DOHH2 (cell line): Measurements from ENCODE around the gene GRIK2.

Experiments used
- H3F3A ChIP-seq: fragments of 200-600 bp; sonication (generic), shearing (Covaris generic); 2 replicates; pipeline ENCODE4 v1.6.0; 2016; ENCODE audit warnings: antibody characterized with exemption, mild to moderate bottlenecking; ENCODE audit not compliant: control insufficient read depth, insufficient read depth
- H3K27ac ChIP-seq: fragments of 200-600 bp; sonication (generic); 2 replicates; pipeline ENCODE4 v1.5.1; 2014; ENCODE audit warnings: low read depth, mild to moderate bottlenecking, low read length, moderate library complexity
- H3K27me3 ChIP-seq: fragments of 200-600 bp; sonication (generic); 2 replicates; pipeline ENCODE4 v1.6.1; 2014; ENCODE audit warnings: mild to moderate bottlenecking, low read length, mixed read lengths; ENCODE audit not compliant: control insufficient read depth
- H3K36me3 ChIP-seq: fragments of 200-600 bp; sonication (generic); 2 replicates; pipeline ENCODE4 v1.6.1; 2014; ENCODE audit warnings: mild to moderate bottlenecking, low read length, moderate library complexity, mixed read lengths; ENCODE audit not compliant: control insufficient read depth
- H3K4me1 ChIP-seq: fragments of 200-600 bp; sonication (generic); 2 replicates; pipeline ENCODE4 v1.6.1; 2014; ENCODE audit warnings: mild to moderate bottlenecking, low read length, mixed read lengths; ENCODE audit not compliant: control insufficient read depth
- H3K4me2 ChIP-seq: fragments of 200-600 bp; sonication (generic); 2 replicates; pipeline ENCODE4 v1.6.0; 2014; ENCODE audit warnings: mild to moderate bottlenecking, low read length, moderate library complexity
- H3K4me3 ChIP-seq: fragments of 200-600 bp; sonication (generic); 2 replicates; pipeline ENCODE4 v1.5.1; 2014; ENCODE audit warnings: mild to moderate bottlenecking, low read length, mixed read lengths
- H3K79me2 ChIP-seq: fragments of 200-600 bp; sonication (generic); 2 replicates; pipeline ENCODE4 v1.6.1; 2014; ENCODE audit warnings: mild to moderate bottlenecking, low read length, mixed read lengths; ENCODE audit not compliant: control insufficient read depth
- H3K9me2 ChIP-seq: fragments of 200-600 bp; sonication (generic); replicated peaks from 2 replicates; pipeline ENCODE4 v1.6.1; 2014; ENCODE audit warnings: mild to moderate bottlenecking, low read length, mixed read lengths; ENCODE audit not compliant: control insufficient read depth
- H3K9me3 ChIP-seq: fragments of 200-600 bp; sonication (generic); 2 replicates; pipeline ENCODE4 v1.6.1; 2014; ENCODE audit warnings: antibody characterized with exemption, low read length, mixed read lengths; ENCODE audit not compliant: control insufficient read depth, insufficient read depth
- H4K20me1 ChIP-seq: fragments of 200-600 bp; sonication (generic); 2 replicates; pipeline ENCODE4 v1.6.0; 2014; ENCODE audit warnings: low read depth, mild to moderate bottlenecking, antibody characterized with exemption, low read length, moderate library complexity; ENCODE audit not compliant: control insufficient read depth, insufficient read depth
- EZH2phosphoT487 ChIP-seq: fragments of 200-600 bp; sonication (generic); IDR thresholded peaks from 2 replicates; pipeline ENCODE4 v1.6.1; 2017; ENCODE audit warnings: borderline replicate concordance, mild to moderate bottlenecking, antibody characterized with exemption, low read length, moderate library complexity, mixed read lengths
- TF ChIP-seq, protein P1 (sequence below): fragments of 200-600 bp; sonication (generic); IDR thresholded peaks from one replicate; pipeline ENCODE4 v1.5.1; 2014; ENCODE audit warnings: antibody characterized with exemption, mild to moderate bottlenecking, low read depth, low read length; ENCODE audit not compliant: poor library complexity, severe bottlenecking

The GRIK2 gene

DNA sequence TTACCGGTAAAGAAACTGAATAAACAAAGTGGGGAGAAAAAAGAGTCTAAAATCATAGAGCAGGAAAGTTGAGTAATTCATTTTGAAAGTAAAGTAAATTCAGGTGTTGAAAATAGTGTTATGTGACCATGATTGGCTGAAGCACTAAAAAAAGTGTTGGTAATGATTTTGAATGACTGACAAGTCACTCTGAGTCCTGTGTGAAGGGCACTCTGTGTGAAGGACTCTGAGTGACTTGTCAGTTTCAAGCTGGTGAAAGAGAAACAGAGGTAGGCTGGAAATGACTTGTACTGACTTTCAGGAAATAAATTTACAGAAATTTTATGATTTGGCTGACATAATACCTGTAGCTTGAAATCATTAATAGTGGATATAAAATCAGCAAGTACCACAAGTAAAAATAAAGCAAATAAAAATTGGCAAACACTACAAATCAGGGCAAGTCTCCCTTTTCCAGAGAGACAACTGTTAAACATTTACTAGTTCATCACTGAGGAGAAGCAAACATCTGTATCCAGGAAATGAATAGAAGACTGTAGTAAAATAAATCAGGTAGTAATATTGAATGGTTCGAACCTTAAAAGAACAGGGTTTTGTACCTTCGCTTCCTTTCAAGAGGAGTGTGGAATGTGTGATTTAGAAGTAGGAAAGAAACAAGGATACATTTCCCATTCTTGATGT is 630.6 kb downstream of the GRIK2 start:
- no peaks in the 10 kb centered on the region for H3K27me3 ChIP-seq
- no peaks in the 10 kb centered on the region for H3K9me2 ChIP-seq
- H3K4me2 ChIP-seq: no peak overlapping the region
- no peak overlapping the region for H3K27ac ChIP-seq
- H3F3A ChIP-seq: no peaks in the 10 kb centered on the region
- no peak overlapping the region for H3K4me3 ChIP-seq
- no peak for TF ChIP-seq EZH2phosphoT487
- TF ChIP-seq, protein P1, sequence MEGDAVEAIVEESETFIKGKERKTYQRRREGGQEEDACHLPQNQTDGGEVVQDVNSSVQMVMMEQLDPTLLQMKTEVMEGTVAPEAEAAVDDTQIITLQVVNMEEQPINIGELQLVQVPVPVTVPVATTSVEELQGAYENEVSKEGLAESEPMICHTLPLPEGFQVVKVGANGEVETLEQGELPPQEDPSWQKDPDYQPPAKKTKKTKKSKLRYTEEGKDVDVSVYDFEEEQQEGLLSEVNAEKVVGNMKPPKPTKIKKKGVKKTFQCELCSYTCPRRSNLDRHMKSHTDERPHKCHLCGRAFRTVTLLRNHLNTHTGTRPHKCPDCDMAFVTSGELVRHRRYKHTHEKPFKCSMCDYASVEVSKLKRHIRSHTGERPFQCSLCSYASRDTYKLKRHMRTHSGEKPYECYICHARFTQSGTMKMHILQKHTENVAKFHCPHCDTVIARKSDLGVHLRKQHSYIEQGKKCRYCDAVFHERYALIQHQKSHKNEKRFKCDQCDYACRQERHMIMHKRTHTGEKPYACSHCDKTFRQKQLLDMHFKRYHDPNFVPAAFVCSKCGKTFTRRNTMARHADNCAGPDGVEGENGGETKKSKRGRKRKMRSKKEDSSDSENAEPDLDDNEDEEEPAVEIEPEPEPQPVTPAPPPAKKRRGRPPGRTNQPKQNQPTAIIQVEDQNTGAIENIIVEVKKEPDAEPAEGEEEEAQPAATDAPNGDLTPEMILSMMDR: no peak
- no peaks in the 10 kb centered on the region for H3K4me1 ChIP-seq
- no peaks in the 10 kb centered on the region for H3K9me3 ChIP-seq
- no peaks in the 10 kb centered on the region for H4K20me1 ChIP-seq
- no peaks in the 10 kb centered on the region for H3K36me3 ChIP-seq
- no peaks in the 10 kb centered on the region for H3K79me2 ChIP-seq

- H3K79me2 ChIP-seq: no peaks in the 10 kb centered on the region
- H3K9me2 ChIP-seq: no peaks in the 10 kb centered on the region
- no peak for TF ChIP-seq EZH2phosphoT487
- TF ChIP-seq, protein P1: no peak
- H3K4me2 ChIP-seq: no peak overlapping the region
- H3K27ac ChIP-seq: no peak overlapping the region
- no peaks in the 10 kb centered on the region for H3F3A ChIP-seq
- H3K9me3 ChIP-seq: no peaks in the 10 kb centered on the region
- H3K4me3 ChIP-seq: no peak overlapping the region
- H4K20me1 ChIP-seq: no peaks in the 10 kb centered on the region
- H3K4me1 ChIP-seq: no peaks in the 10 kb centered on the region
- H3K27me3 ChIP-seq: no peaks in the 10 kb centered on the region
- no peaks in the 10 kb centered on the region for H3K36me3 ChIP-seq
Observed at GRCh38 chr6:102026649-102027048, 633.1 kb downstream of the GRIK2 start.

DNA sequence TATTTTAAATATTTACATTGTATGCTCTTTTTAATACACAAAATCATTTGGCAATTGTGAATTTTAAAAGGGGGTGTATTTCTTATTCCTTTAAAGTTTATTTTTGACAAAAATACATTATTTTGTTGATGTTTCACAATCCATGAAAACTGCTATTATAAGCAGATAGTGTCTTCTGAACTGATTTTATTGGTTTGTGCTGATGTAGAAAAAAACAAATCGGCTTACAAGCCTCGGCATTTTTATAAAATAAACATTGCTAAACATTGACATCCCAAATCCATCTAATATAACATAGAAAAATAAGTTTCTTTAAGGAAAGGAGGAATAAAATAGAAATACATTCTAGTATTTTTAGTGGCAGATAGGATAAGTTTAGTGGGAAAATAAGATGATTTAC is 634.7 kb downstream of the GRIK2 start:
- TF ChIP-seq, protein P1: no peak
- no peak for TF ChIP-seq EZH2phosphoT487
- no peak overlapping the region for H3K4me3 ChIP-seq
- no peaks in the 10 kb centered on the region for H3K4me1 ChIP-seq
- H3K27ac ChIP-seq: no peak overlapping the region
- H4K20me1 ChIP-seq: no peaks in the 10 kb centered on the region
- H3K9me2 ChIP-seq: no peaks in the 10 kb centered on the region
- H3F3A ChIP-seq: no peaks in the 10 kb centered on the region
- no peaks in the 10 kb centered on the region for H3K79me2 ChIP-seq
- H3K36me3 ChIP-seq: no peaks in the 10 kb centered on the region
- no peaks in the 10 kb centered on the region for H3K9me3 ChIP-seq
- H3K27me3 ChIP-seq: no peaks in the 10 kb centered on the region
- H3K4me2 ChIP-seq: no peak overlapping the region
